HFFc6 (cell line): ENCODE measurements around the gene AXIN2. TPM values are rescaled to one million over a fixed set of nuclear protein-coding genes. Genes with fewer than 3 reads are reported as not detected.

Experiments
- DNase-seq: peaks from one replicate; pipeline ENCODE4 v3.0.0-alpha.2; 2018
- H3K27ac Mint-ChIP-seq: 2 replicates; pipeline ENCODE4 v1.8.0; 2020; ENCODE audit warnings: mild to moderate bottlenecking, mixed read lengths
- H3K27me3 Mint-ChIP-seq: 2 replicates; pipeline ENCODE4 v1.8.0; 2021; ENCODE audit warnings: mild to moderate bottlenecking, moderate library complexity, mixed read lengths; ENCODE audit not compliant: insufficient read depth
- H3K36me3 Mint-ChIP-seq: 2 replicates; pipeline ENCODE4 v1.8.0; 2021; ENCODE audit warnings: low read depth, mixed read lengths
- H3K4me1 Mint-ChIP-seq: 2 replicates; pipeline ENCODE4 v1.8.0; 2020; ENCODE audit warnings: low read depth, mixed read lengths
- H3K4me3 Mint-ChIP-seq: 2 replicates; pipeline ENCODE4 v1.8.0; 2020; ENCODE audit warnings: mild to moderate bottlenecking, moderate library complexity, mixed read lengths
- H3K9me3 Mint-ChIP-seq: 2 replicates; pipeline ENCODE4 v1.8.0; 2020; ENCODE audit warnings: mild to moderate bottlenecking, mixed read lengths
- total RNA-seq, 6 experiments: library from RNA; stranded (reverse); fragmentation: NEBNext Ultra II Directional; extraction: Animal tissue kit (Norgen Biotek cat#: 25700); gene quantifications; 2 replicates in 1 of 6; 3 replicates in 5 of 6; pipeline ENCODE4 v1.2.3, GENCODE V29; 2021
- TF ChIP-seq, protein P1 (sequence below): fragments of 200-600 bp; sonication (generic); IDR thresholded peaks from 2 replicates; pipeline ENCODE4 v1.5.0; 2021; ENCODE audit warnings: antibody characterized with exemption, mild to moderate bottlenecking

The AXIN2 gene
- total RNA-seq, 6 experiments from 2014 or later: 0.17 to 0.57 (median 0.39) TPM

DNA sequence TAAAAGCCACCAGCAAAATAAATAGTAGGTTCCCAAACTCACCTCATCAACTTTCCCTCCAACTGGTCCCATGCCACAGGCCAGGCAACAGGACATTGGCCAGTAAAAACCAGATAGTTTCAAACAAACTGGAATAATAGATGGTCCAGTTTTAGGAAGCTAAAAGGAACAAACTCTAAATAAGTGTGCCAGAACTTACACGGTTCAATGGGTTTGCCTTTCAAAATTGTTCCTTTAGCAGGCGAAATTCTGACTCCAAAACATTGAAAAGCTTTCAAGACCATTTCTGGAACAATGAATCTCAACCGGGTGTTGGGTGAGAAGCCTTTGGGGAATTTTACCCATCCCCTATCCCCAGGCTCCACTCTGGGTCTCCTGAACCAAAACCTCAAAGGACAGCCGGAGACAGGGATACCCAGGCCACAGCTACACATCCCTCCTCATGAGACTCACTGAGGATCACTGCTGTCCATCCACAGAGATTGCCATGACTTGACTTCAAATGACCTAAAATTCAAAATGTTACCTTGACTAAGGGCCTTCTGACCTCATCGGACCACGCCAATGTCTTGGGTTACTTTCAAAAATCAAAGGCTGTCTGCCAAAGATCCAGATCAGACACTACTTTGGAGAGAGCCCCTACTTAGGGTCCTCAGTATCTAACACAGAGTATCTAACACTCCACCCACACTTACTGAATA, 13.0 kb downstream of the AXIN2 start:
- Mint-ChIP-seq H3K4me3 (no peak overlapping the region), H3K9me3 (no peaks in the 10 kb centered on the region), H3K27ac (no peak overlapping the region), H3K36me3 (no peaks in the 10 kb centered on the region), H3K27me3 (peaks cover 11% of the 10 kb centered on the region), H3K4me1 (no peaks in the 10 kb centered on the region; the same call in 1 of the 2 replicates)
- TF ChIP-seq, protein P1, sequence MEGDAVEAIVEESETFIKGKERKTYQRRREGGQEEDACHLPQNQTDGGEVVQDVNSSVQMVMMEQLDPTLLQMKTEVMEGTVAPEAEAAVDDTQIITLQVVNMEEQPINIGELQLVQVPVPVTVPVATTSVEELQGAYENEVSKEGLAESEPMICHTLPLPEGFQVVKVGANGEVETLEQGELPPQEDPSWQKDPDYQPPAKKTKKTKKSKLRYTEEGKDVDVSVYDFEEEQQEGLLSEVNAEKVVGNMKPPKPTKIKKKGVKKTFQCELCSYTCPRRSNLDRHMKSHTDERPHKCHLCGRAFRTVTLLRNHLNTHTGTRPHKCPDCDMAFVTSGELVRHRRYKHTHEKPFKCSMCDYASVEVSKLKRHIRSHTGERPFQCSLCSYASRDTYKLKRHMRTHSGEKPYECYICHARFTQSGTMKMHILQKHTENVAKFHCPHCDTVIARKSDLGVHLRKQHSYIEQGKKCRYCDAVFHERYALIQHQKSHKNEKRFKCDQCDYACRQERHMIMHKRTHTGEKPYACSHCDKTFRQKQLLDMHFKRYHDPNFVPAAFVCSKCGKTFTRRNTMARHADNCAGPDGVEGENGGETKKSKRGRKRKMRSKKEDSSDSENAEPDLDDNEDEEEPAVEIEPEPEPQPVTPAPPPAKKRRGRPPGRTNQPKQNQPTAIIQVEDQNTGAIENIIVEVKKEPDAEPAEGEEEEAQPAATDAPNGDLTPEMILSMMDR: no peak
- no peak for DNase-seq

- no peak overlapping the region for H3K4me3 Mint-ChIP-seq
- H3K27ac Mint-ChIP-seq: no peak overlapping the region
- no peaks in the 10 kb centered on the region for H3K4me1 Mint-ChIP-seq
- peaks cover 8% of the 10 kb centered on the region for H3K27me3 Mint-ChIP-seq
- no peaks in the 10 kb centered on the region for H3K9me3 Mint-ChIP-seq
- TF ChIP-seq, protein P1: no peak
- DNase-seq: no peak
- H3K36me3 Mint-ChIP-seq: no peaks in the 10 kb centered on the region
These were observed 14.2 kb downstream of the AXIN2 start for GRCh38 chr17:65547253-65547670.

DNA sequence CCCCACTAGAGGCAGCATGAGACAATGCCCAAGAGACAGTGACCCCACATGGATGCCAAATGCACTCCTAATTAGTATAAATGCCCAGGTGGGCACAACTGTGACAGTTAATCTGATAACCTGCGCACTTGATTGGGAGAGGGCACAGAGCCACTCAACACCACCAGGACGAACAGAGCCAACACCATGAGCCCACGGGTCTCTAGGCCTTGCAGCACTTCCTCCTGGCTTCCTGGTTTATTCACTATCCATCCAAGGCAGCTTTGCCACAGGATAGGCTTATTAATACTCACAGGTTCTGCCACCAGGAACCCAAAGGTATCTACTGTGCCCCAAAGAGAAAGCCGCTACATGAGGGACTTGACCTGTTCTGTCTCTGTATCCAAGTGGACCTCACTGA, 14.9 kb downstream of the AXIN2 start:
- H3K27ac Mint-ChIP-seq: no peak overlapping the region
- H3K27me3 Mint-ChIP-seq: peaks cover 8% of the 10 kb centered on the region
- H3K4me1 Mint-ChIP-seq: no peaks in the 10 kb centered on the region
- H3K4me3 Mint-ChIP-seq: no peak overlapping the region
- TF ChIP-seq, protein P1: no peak
- H3K9me3 Mint-ChIP-seq: no peaks in the 10 kb centered on the region
- DNase-seq: no peak
- H3K36me3 Mint-ChIP-seq: no peaks in the 10 kb centered on the region

- Mint-ChIP-seq H3K4me3 (no peak overlapping the region), H3K27ac (no peak overlapping the region)
These were observed 15.5 kb downstream of the AXIN2 start for GRCh38 chr17:65545705-65546523.

GRCh38 chr17:65544672-65545071, 16.8 kb downstream of the AXIN2 start:
- peaks cover 5% of the 10 kb centered on the region for H3K27me3 Mint-ChIP-seq
- H3K27ac Mint-ChIP-seq: no peak overlapping the region
- no peak overlapping the region for H3K4me3 Mint-ChIP-seq
- no peaks in the 10 kb centered on the region for H3K4me1 Mint-ChIP-seq
- no peaks in the 10 kb centered on the region for H3K36me3 Mint-ChIP-seq
- TF ChIP-seq, protein P1: no peak
- DNase-seq: no peak
- H3K9me3 Mint-ChIP-seq: no peaks in the 10 kb centered on the region

More at GRCh38 chr17:65545705-65546523, 15.5 kb downstream of the AXIN2 start:
- Mint-ChIP-seq H3K27me3 (peaks cover 8% of the 10 kb centered on the region), H3K36me3 (no peaks in the 10 kb centered on the region), H3K4me1 (no peaks in the 10 kb centered on the region), H3K9me3 (no peaks in the 10 kb centered on the region)
- no peak for DNase-seq
- TF ChIP-seq, protein P1: no peak
